Measurements from ENCODE around the gene TRPM3. TPM values are rescaled to one million over a fixed set of nuclear protein-coding genes. Genes with fewer than 3 reads are reported as not detected.

The TRPM3 gene
- total RNA-seq, 1 experiment from 2014 or later = 5.4 TPM

GRCh38 chr9:70502690-70503089 is 618.7 kb downstream of the TRPM3 start:
- Mint-ChIP-seq H3K27ac (no peak overlapping the region), H3K36me3 (no peaks in the 10 kb centered on the region), H3K4me1 (peaks cover 6% of the 10 kb centered on the region), H3K4me3 (no peak overlapping the region), H3K9me3 (no peaks in the 10 kb centered on the region), H3K27me3 (ENCODE audit: low read depth) (no peaks in the 10 kb centered on the region)
- ChIA-PET CTCF (no interaction called here), POLR2A (no interaction called here)
- ATAC-seq (no peak), DNase-seq (ENCODE audit: low spot score) (no peak)
- no peak for TF ChIP-seq IRF1 (CRISPR knock-in tag; IDR thresholded peaks at IDR 0.05)
- no peak for TF ChIP-seq CREM (CRISPR knock-in tag; IDR thresholded peaks at IDR 0.05)
- no peak for TF ChIP-seq ARID4B (CRISPR knock-in tag; IDR thresholded peaks at IDR 0.05; ENCODE audit: borderline replicate concordance)
- TF ChIP-seq FOXP1 (CRISPR knock-in tag; IDR thresholded peaks at IDR 0.05; ENCODE audit: borderline replicate concordance) = no peak
- TF ChIP-seq CREB1 (CRISPR knock-in tag; IDR thresholded peaks at IDR 0.05) = no peak
- no peak for TF ChIP-seq ATF3 (CRISPR knock-in tag; conservative IDR thresholded peaks at IDR 0.05)
- no peak for TF ChIP-seq ZNF532 (CRISPR knock-in tag; IDR thresholded peaks at IDR 0.05; ENCODE audit: borderline replicate concordance)
- no peak for TF ChIP-seq EMX1 (CRISPR knock-in tag; IDR thresholded peaks at IDR 0.05)
- no peak for TF ChIP-seq KAT7 (CRISPR knock-in tag; IDR thresholded peaks at IDR 0.05; ENCODE audit: borderline replicate concordance)
- no peak for TF ChIP-seq RORB (CRISPR knock-in tag; IDR thresholded peaks at IDR 0.05)
- TF ChIP-seq CDX4 (CRISPR knock-in tag; IDR thresholded peaks at IDR 0.05; ENCODE audit: borderline replicate concordance) = no peak
- TF ChIP-seq NFE2L1 (CRISPR knock-in tag; IDR thresholded peaks at IDR 0.05) = no peak
- TF ChIP-seq E2F5 (CRISPR knock-in tag; IDR thresholded peaks at IDR 0.05) = no peak
- no peak for TF ChIP-seq NR1H2 (CRISPR knock-in tag; IDR thresholded peaks at IDR 0.05)
- no peak for TF ChIP-seq GABPB1 (CRISPR knock-in tag; IDR thresholded peaks at IDR 0.05)
- no peak for TF ChIP-seq AFF4 (CRISPR knock-in tag; IDR thresholded peaks at IDR 0.05; ENCODE audit: borderline replicate concordance)
- no peak for TF ChIP-seq ZNF281 (CRISPR knock-in tag; IDR thresholded peaks at IDR 0.05)
- TF ChIP-seq TCF7 (CRISPR knock-in tag; IDR thresholded peaks at IDR 0.05; ENCODE audit: low read depth) = no peak

Measured in WTC11 (cell line).